Liver (tissue), 9 donors: ENCODE data around the gene TIAM2. TPM values are rescaled to one million over a fixed set of nuclear protein-coding genes. Genes with fewer than 3 reads are reported as not detected.

ENCODE experiments used
- DNase-seq: peaks from one replicate; pipeline ENCODE4 v3.0.0-alpha.2; 2017; ENCODE audit warnings: low spot score
- H3K27ac ChIP-seq, 2 donors: one replicate each; pipeline ENCODE4 v1.7.0; 2013; ENCODE audit warnings: inconsistent platforms in 2 of 2, low read length in 2 of 2, control low read depth in 1 of 2, low read depth in 1 of 2, mild to moderate bottlenecking in 1 of 2
- H3K27me3 ChIP-seq, 4 donors: one replicate each; pipeline versions ENCODE4 v1.6.1 to v1.7.0; 2013; ENCODE audit warnings: low read length in 3 of 4, inconsistent platforms in 1 of 4, mild to moderate bottlenecking in 1 of 4, moderate library complexity in 1 of 4; ENCODE audit not compliant: control insufficient read depth in 4 of 4, insufficient read depth in 4 of 4
- H3K36me3 ChIP-seq, 4 donors: one replicate each; pipeline versions ENCODE4 v1.6.1 to v1.7.0; 2013; ENCODE audit warnings: low read length in 3 of 4, mild to moderate bottlenecking in 3 of 4, low read depth in 1 of 4, moderate library complexity in 1 of 4; ENCODE audit not compliant: control insufficient read depth in 4 of 4, insufficient read depth in 3 of 4
- H3K4me1 ChIP-seq, 4 donors: one replicate each; pipeline versions ENCODE4 v1.6.1 to v1.7.0; 2013; ENCODE audit warnings: low read length in 3 of 4, mild to moderate bottlenecking in 3 of 4, moderate library complexity in 1 of 4; ENCODE audit not compliant: control insufficient read depth in 4 of 4, insufficient read depth in 4 of 4
- H3K4me3 ChIP-seq, 3 donors: one replicate each; pipeline versions ENCODE4 v1.6.1 to v1.7.0; 2013; ENCODE audit warnings: low read length in 3 of 3, control low read depth in 1 of 3, low read depth in 1 of 3, mild to moderate bottlenecking in 1 of 3
- H3K9ac ChIP-seq, 2 donors: one replicate each; pipeline ENCODE4 v1.7.0; 2013; ENCODE audit warnings: low read length in 2 of 2, mild to moderate bottlenecking in 2 of 2, moderate library complexity in 2 of 2, control low read depth in 1 of 2, low read depth in 1 of 2
- H3K9me3 ChIP-seq, 4 donors: one replicate each; pipeline versions ENCODE4 v1.6.1 to v1.7.0; 2013; ENCODE audit warnings: low read length in 3 of 4; ENCODE audit not compliant: control insufficient read depth in 4 of 4
- EGR1 ChIP-seq, 2 donors: IDR thresholded peaks; 2 replicates each; pipeline ENCODE4 v1.6.1; 2016 to 2018; ENCODE audit warnings: antibody characterized with exemption in 2 of 2, low read depth in 2 of 2
- FOXA1 ChIP-seq: IDR thresholded peaks from 2 replicates; pipeline ENCODE4 v1.6.1; 2016; ENCODE audit warnings: antibody characterized with exemption
- GABPA ChIP-seq, 2 donors: IDR thresholded peaks in 1 of 2; conservative IDR thresholded peaks in 1 of 2; 2 replicates each; pipeline ENCODE4 v1.6.1; 2016; ENCODE audit warnings: antibody characterized with exemption in 2 of 2, mild to moderate bottlenecking in 1 of 2, moderate library complexity in 1 of 2
- HNF4G ChIP-seq: IDR thresholded peaks from 2 replicates; pipeline ENCODE4 v1.6.1; 2016; ENCODE audit warnings: antibody characterized with exemption
- NR2F2 ChIP-seq: IDR thresholded peaks from 2 replicates; pipeline ENCODE4 v1.6.1; 2016; ENCODE audit warnings: antibody characterized with exemption
- RAD21 ChIP-seq, 2 donors: IDR thresholded peaks; 2 replicates each; pipeline ENCODE4 v1.6.1; 2016; ENCODE audit warnings: antibody characterized with exemption in 2 of 2, mild to moderate bottlenecking in 2 of 2
- SP1 ChIP-seq: IDR thresholded peaks from 2 replicates; pipeline ENCODE4 v1.6.1; 2018; ENCODE audit warnings: antibody characterized with exemption, mild to moderate bottlenecking
- TAF1 ChIP-seq: conservative IDR thresholded peaks from 2 replicates; pipeline ENCODE4 v1.6.1; 2016; ENCODE audit warnings: antibody characterized with exemption, mild to moderate bottlenecking
- YY1 ChIP-seq: IDR thresholded peaks from 2 replicates; pipeline ENCODE4 v1.6.1; 2016; ENCODE audit warnings: antibody characterized with exemption, mild to moderate bottlenecking
- WGBS: extraction: QIAGEN DNeasy Blood & Tissue Kit; methylation state at CpG from one replicate; pipeline ENCODE4 v1.1.7; 2013; 5-methylcytosine and 5-hydroxymethylcytosine counted together
- polyA plus RNA-seq, 2 donors: library from polyadenylated mRNA; stranded (reverse) in 1 of 2; unstranded in 1 of 2; fragments of 200-250 nt in 1 of 2; fragments of >200 nt in 1 of 2; fragmentation: Nextera tagmentation in 1 of 2; extraction: Ambion mirVana in 1 of 2; gene quantifications; one replicate each; pipeline versions ENCODE4 v1.2.1 to v1.2.3, GENCODE V29; 2013 to 2015
- total RNA-seq, 2 donors: library from RNA; depleted of rRNA; stranded (reverse); fragments of >200 nt; gene quantifications; one replicate each; pipeline ENCODE4 v1.2.3, GENCODE V29; 2014
- TF ChIP-seq, protein P1 (sequence below): IDR thresholded peaks from 2 replicates; pipeline ENCODE4 v1.6.1; 2016; ENCODE audit warnings: antibody characterized with exemption
- TF ChIP-seq, protein P2 (sequence below): IDR thresholded peaks from 2 replicates; pipeline ENCODE4 v1.6.1; 2016; ENCODE audit warnings: antibody characterized with exemption
- TF ChIP-seq, protein P3 (sequence below): IDR thresholded peaks from 2 replicates; pipeline ENCODE4 v1.6.1; 2016; ENCODE audit warnings: antibody characterized with exemption
- donor health status: healthy.
- donor health status: healthy.
- donor health status: healthy.
- donor health status: healthy.
- donor health status: healthy.

Gene TIAM2
- total and polyA plus RNA-seq, 4 donors = 0.62 to 3.7 (median 2.4) TPM

DNA sequence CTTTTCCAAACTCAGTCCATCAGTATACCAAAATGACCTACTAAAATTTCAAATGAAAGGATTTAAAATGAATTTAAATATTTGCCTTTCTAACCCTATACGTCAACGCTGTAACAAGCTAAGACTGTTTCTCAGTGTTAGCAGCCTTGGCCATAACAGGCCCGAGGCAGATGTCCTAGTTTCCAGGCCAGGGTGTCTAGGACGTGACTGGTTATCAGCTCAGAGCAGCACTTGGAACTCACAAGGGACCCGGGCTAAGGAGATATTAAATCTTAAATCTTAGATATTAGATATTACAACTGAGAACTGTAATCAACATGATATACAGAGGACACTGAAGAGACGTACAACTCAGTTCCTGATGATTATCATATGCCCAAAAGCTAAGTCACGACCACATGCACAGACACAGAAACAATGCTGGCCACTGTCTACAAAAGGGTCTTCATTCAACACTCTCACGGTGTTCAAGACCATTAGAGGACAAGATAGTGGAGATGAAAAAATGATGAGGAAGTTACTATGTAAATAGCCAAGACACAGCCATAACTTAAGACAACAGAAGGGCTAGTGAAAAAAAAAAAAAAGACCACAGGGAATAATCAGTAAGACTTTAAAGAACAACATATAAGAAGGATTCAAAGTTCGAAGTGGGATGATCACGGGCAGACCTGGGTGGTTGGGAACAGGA, 268.4 kb downstream of the TIAM2 start, which contains the start of gene CLDN20:
Gene CLDN20 (plus strand): TSS at position 641 of the 691 bp plus-strand sequence. CDS start 11,707 bp downstream, outside the sequence.
- WGBS = 94% methylated on average over 10 of the region's 10 CpGs
- peaks cover 13 to 28% (median 25%) of the 10 kb centered on the region in 4 donors for H3K36me3 ChIP-seq
- no peak for TF ChIP-seq SP1
- TF ChIP-seq, protein P1, sequence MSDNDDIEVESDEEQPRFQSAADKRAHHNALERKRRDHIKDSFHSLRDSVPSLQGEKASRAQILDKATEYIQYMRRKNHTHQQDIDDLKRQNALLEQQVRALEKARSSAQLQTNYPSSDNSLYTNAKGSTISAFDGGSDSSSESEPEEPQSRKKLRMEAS = no peak
- TF ChIP-seq FOXA1 = no peak
- no peak for TF ChIP-seq RAD21 (IDR thresholded peaks at IDR 0.05)
- no peak for TF ChIP-seq NR2F2
- TF ChIP-seq GABPA (IDR thresholded peaks at IDR 0.05 in 1 of 2, conservative IDR thresholded peaks at IDR 0.05 in 1 of 2) = no peak
- TF ChIP-seq YY1 = no peak
- TF ChIP-seq HNF4G = no peak
- TF ChIP-seq, protein P2, sequence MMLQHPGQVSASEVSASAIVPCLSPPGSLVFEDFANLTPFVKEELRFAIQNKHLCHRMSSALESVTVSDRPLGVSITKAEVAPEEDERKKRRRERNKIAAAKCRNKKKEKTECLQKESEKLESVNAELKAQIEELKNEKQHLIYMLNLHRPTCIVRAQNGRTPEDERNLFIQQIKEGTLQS = no peak
- H3K9ac ChIP-seq = no peak within 1 kb of the TSS
- no peak within 1 kb of the TSS for H3K4me3 ChIP-seq
- no peaks in the 10 kb centered on the region for H3K4me1 ChIP-seq
- H3K9me3 ChIP-seq = no peaks in the 10 kb centered on the region
- no peak for DNase-seq
- H3K27ac ChIP-seq = no peak within 1 kb of the TSS
- H3K27me3 ChIP-seq = no peaks in the 10 kb centered on the region

DNA sequence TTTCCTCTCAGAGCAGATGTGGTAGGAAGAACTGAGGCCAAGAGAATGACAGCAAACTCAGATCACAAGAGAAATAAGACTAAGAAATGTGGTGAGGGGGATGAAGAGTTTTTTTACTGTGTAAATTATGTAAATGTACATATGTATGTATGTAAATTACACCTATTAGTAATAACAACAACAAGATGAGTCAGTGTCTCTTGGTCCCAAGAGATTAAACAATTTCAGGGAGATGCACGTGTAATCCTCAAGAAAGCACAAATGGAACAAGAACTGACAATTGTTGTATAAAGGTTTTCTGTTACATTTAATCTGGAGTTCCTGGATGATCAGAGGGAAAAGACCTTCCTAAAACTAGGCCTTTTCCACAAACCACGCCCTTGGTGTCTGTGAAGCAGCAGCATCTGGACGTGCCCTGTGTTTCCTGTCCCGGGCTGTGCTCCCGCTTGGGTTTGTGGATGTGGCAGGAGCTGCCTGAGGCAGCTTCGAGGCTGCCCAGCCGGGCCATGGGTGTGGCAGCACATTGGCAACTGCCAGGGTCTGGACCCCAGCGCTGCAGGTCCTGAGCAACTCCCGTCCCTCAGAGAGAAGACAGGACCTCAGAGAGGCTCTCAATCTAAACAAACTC, 269.7 kb downstream of the TIAM2 start:
- TF ChIP-seq, protein P1 = no peak
- TF ChIP-seq TAF1 (no peak), HNF4G (no peak), GABPA (IDR thresholded peaks at IDR 0.05 in 1 of 2, conservative IDR thresholded peaks at IDR 0.05 in 1 of 2) (no peak)
- H3K27me3 ChIP-seq = no peaks in the 10 kb centered on the region
- no peak overlapping the region for H3K27ac ChIP-seq
- no peak for DNase-seq
- H3K9me3 ChIP-seq = no peaks in the 10 kb centered on the region
- H3K36me3 ChIP-seq = peaks cover 8 to 16% (median 14%) of the 10 kb centered on the region in 4 donors
- H3K4me1 ChIP-seq = no peaks in the 10 kb centered on the region
- H3K4me3 ChIP-seq = no peak overlapping the region
- WGBS = 92% methylated on average over 9 of the region's 9 CpGs
- no peak overlapping the region for H3K9ac ChIP-seq

DNA sequence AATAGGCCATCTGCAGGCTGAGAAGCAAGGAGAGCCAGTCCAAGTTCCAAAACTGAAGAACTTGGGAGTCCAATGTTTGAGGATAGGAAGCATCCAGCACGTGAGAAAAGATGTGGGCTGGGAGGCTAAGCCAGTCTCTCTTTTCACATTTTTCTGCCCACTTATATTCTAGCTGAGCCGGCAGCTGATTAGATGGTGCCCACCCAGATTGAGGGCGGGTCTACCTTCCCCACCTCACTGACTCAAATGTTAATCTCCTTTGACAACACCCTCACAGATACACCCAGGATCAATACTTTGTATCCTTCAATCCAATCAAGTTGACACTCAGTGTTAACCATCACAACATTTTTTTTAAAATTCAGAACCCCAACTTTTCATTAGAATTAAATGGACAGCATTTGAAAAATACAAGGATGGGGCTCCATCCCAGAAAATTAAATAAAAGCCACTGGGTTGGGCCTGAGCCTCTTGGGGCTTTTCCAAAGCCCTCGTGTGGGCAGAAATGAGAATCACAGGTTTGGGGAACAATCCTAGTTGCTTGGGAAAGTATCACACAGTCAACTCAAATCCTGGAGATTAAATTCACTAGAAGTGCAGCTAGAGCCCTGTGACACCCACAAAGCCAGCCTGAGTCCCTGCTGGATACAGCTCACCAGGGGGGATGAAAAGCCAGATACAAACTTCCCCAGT, 270.9 kb downstream of the TIAM2 start:
- no peaks in the 10 kb centered on the region for H3K4me1 ChIP-seq

More for the DNA sequence above, 270.9 kb downstream of the TIAM2 start:
- Histone ChIP-seq H3K9me3 (no peaks in the 10 kb centered on the region), H3K9ac (no peak overlapping the region), H3K27ac (no peak overlapping the region), H3K4me3 (no peak overlapping the region), H3K27me3 (no peaks in the 10 kb centered on the region), H3K36me3 (peaks cover 8 to 12% (median 9%) of the 10 kb centered on the region in 4 donors)
- 97% methylated on average over 4 of the region's 4 CpGs for WGBS
- TF ChIP-seq, protein P1 = no peak
- no peak for TF ChIP-seq NR2F2
- no peak for TF ChIP-seq EGR1 (IDR thresholded peaks at IDR 0.05; ENCODE audit: low read depth in 2 of 2)
- TF ChIP-seq, protein P3, sequence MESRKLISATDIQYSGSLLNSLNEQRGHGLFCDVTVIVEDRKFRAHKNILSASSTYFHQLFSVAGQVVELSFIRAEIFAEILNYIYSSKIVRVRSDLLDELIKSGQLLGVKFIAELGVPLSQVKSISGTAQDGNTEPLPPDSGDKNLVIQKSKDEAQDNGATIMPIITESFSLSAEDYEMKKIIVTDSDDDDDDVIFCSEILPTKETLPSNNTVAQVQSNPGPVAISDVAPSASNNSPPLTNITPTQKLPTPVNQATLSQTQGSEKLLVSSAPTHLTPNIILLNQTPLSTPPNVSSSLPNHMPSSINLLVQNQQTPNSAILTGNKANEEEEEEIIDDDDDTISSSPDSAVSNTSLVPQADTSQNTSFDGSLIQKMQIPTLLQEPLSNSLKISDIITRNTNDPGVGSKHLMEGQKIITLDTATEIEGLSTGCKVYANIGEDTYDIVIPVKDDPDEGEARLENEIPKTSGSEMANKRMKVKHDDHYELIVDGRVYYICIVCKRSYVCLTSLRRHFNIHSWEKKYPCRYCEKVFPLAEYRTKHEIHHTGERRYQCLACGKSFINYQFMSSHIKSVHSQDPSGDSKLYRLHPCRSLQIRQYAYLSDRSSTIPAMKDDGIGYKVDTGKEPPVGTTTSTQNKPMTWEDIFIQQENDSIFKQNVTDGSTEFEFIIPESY = no peak
- TF ChIP-seq, protein P2 = no peak
- no peak for DNase-seq
